HCT116 (cell line): Measurements from ENCODE around the gene CYP27A1.

Experiments used
- CTCF ChIP-seq, 3 experiments: fragments of 200-600 bp in 1 of 3; sonication (generic) in 1 of 3; IDR thresholded peaks in 2 of 3; conservative IDR thresholded peaks in 1 of 3; 2 replicates each; pipeline ENCODE4 v1.5.1; 2012 to 2017; ENCODE audit warnings: low read depth in 2 of 3, low read length in 2 of 3, antibody characterized with exemption in 1 of 3, borderline replicate concordance in 1 of 3, control low read depth in 1 of 3, mild to moderate bottlenecking in 1 of 3, mixed read lengths in 1 of 3, mixed run types in 1 of 3, moderate library complexity in 1 of 3; ENCODE audit not compliant: insufficient read depth in 1 of 3
- EZH2 ChIP-seq: fragments of 200-600 bp; sonication (generic); IDR thresholded peaks from 2 replicates; pipeline ENCODE4 v1.6.1; 2017; ENCODE audit warnings: antibody characterized with exemption, mixed run types
- EZH2phosphoT487 ChIP-seq: fragments of 200-600 bp; IDR thresholded peaks from 2 replicates; pipeline ENCODE4 v1.6.1; 2018; ENCODE audit warnings: antibody characterized with exemption, borderline replicate concordance
- MAX ChIP-seq: IDR thresholded peaks from 2 replicates; pipeline ENCODE4 v1.6.1; 2012
- POLR2A ChIP-seq: IDR thresholded peaks from 2 replicates; pipeline ENCODE4 v1.7.0; 2011; ENCODE audit warnings: borderline replicate concordance; ENCODE audit not compliant: insufficient read depth, insufficient read length; ENCODE audit errors: extremely low read depth
- POLR2AphosphoS5 ChIP-seq: IDR thresholded peaks from 2 replicates; pipeline ENCODE4 v1.6.1; 2011; ENCODE audit warnings: mild to moderate bottlenecking, low read depth, low read length, moderate library complexity
- SP1 ChIP-seq: IDR thresholded peaks from 2 replicates; pipeline ENCODE4 v1.6.1; 2012; ENCODE audit warnings: low read depth
- SRF ChIP-seq: IDR thresholded peaks from 2 replicates; pipeline ENCODE4 v1.6.1; 2012; ENCODE audit warnings: low read depth
- ZBTB33 ChIP-seq: IDR thresholded peaks from 2 replicates; pipeline ENCODE4 v1.6.1; 2011; ENCODE audit warnings: mild to moderate bottlenecking, low read length, moderate library complexity; ENCODE audit not compliant: insufficient replicate concordance; ENCODE audit errors: extremely low read depth

- TF ChIP-seq EZH2phosphoT487, result no peak
- TF ChIP-seq CTCF (IDR thresholded peaks at IDR 0.05 in 2 of 3, conservative IDR thresholded peaks at IDR 0.05 in 1 of 3; ENCODE audit: borderline replicate concordance in 1 of 3, insufficient read depth in 1 of 3, low read depth in 2 of 3, low read length in 2 of 3), result no peak
- TF ChIP-seq ZBTB33, result no peak
- TF ChIP-seq SRF, result no peak
- no peak for TF ChIP-seq POLR2AphosphoS5
- TF ChIP-seq MAX, result no peak; the same call in 1 of the 2 replicates
- no peak for TF ChIP-seq POLR2A
- TF ChIP-seq EZH2, result no peak
- no peak for TF ChIP-seq SP1
Measured at GRCh38 chr2:218745160-218745558, 36.8 kb upstream of the CYP27A1 start.
